Endothelial cell of umbilical vein (primary cell): ENCODE data around the gene HSPBAP1. TPM values are rescaled to one million over a fixed set of nuclear protein-coding genes. Genes with fewer than 3 reads are reported as not detected.

Experiments used
- BruUV-seq: library from RNA; stranded (reverse); fragments of 400-500 nt; replicated peaks from 2 replicates; lab custom pipeline; 2021; lab: Mats Ljungman, UMichigan
- CTCF ChIA-PET: fragments of 300-600, 350-600 bp; sonication (Branson Sonifier 250); formaldehyde crosslinking; loops from one replicate; lab custom pipeline; 2021; ENCODE audit warnings: antibody characterized with exemption, inconsistent platforms; lab: Charles Lee
- POLR2A ChIA-PET: fragments of 300-600, 350-600 bp; sonication (Branson Sonifier 250); formaldehyde crosslinking; loops from one replicate; lab custom pipeline; 2021; ENCODE audit warnings: antibody characterized with exemption, inconsistent platforms; lab: Charles Lee
- DNase-seq: peaks from one replicate; pipeline ENCODE4 v3.0.0-alpha.2; 2011; ENCODE audit warnings: low read depth, low spot score
- FAIRE-seq: peaks from 2 replicates; lab custom pipeline; 2011; peaks lifted over from hg19 to GRCh38; lab: Jason Lieb, UNC
- H2AFZ ChIP-seq: 2 replicates; pipeline ENCODE4 v1.6.0; 2012; ENCODE audit warnings: low read depth, low read length, control low read depth, inconsistent platforms
- H3K27ac ChIP-seq: 2 replicates; pipeline ENCODE4 v1.5.1; 2011; ENCODE audit warnings: low read depth, mild to moderate bottlenecking, control low read depth, low read length, moderate library complexity; ENCODE audit not compliant: insufficient read depth
- H3K27me3 ChIP-seq, 2 experiments: 2 replicates each; pipeline versions ENCODE4 v1.6.0 to v1.6.1; 2011; ENCODE audit warnings: low read length in 2 of 2, mixed read lengths in 1 of 2; ENCODE audit not compliant: control insufficient read depth in 2 of 2, insufficient read depth in 2 of 2
- H3K36me3 ChIP-seq, 2 experiments: 2 replicates in 1 of 2; 3 replicates in 1 of 2; pipeline ENCODE4 v1.5.1; 2011; ENCODE audit warnings: low read length in 2 of 2, mild to moderate bottlenecking in 1 of 2, moderate library complexity in 1 of 2; ENCODE audit not compliant: control insufficient read depth in 2 of 2, insufficient read depth in 2 of 2; ENCODE audit errors: extremely low read depth in 1 of 2
- H3K4me1 ChIP-seq: 3 replicates; pipeline ENCODE4 v1.5.1; 2011; ENCODE audit warnings: mild to moderate bottlenecking, low read length; ENCODE audit not compliant: control insufficient read depth, insufficient read depth; ENCODE audit errors: extremely low read depth
- H3K4me2 ChIP-seq: 2 replicates; pipeline ENCODE4 v1.6.1; 2011; ENCODE audit warnings: low read length, control low read depth, mixed read lengths; ENCODE audit not compliant: insufficient read depth
- H3K4me3 ChIP-seq, 3 experiments: fragments of 200-600 bp in 1 of 3; sonication (generic), shearing (Covaris generic) in 1 of 3; replicated peaks in 1 of 3; 2 replicates each; pipeline ENCODE4 v1.5.1; 2011 to 2016; ENCODE audit warnings: control low read depth in 3 of 3, low read length in 3 of 3, mild to moderate bottlenecking in 2 of 3, inconsistent platforms in 1 of 3, low read depth in 1 of 3, moderate library complexity in 1 of 3; ENCODE audit not compliant: insufficient read depth in 1 of 3
- H3K79me2 ChIP-seq: 2 replicates; pipeline ENCODE4 v1.6.0; 2012; ENCODE audit warnings: low read length, inconsistent platforms; ENCODE audit not compliant: control insufficient read depth, insufficient read depth
- H3K9ac ChIP-seq: replicated peaks from 2 replicates; pipeline ENCODE3; 2011; ENCODE audit warnings: low read length, control low read depth; ENCODE audit not compliant: insufficient read depth; ENCODE audit errors: extremely low read depth
- H3K9me1 ChIP-seq: replicated peaks from 3 replicates; pipeline ENCODE4 v1.6.0; 2011; ENCODE audit warnings: mild to moderate bottlenecking, low read length; ENCODE audit not compliant: control insufficient read depth, insufficient read depth; ENCODE audit errors: extremely low read depth
- H3K9me3 ChIP-seq: replicated peaks from 2 replicates; pipeline ENCODE4 v1.5.1; 2012; ENCODE audit warnings: low read length, inconsistent platforms; ENCODE audit not compliant: control insufficient read depth, insufficient read depth
- H4K20me1 ChIP-seq: replicated peaks from 2 replicates; pipeline ENCODE3; 2011; ENCODE audit warnings: mild to moderate bottlenecking, low read length; ENCODE audit not compliant: control insufficient read depth, insufficient read depth; ENCODE audit errors: extremely low read depth
- CTCF ChIP-seq, 2 donors: IDR thresholded peaks; 1 replicate in 1 of 2; 2 replicates in 1 of 2; pipeline ENCODE4 v1.5.1; 2011; ENCODE audit warnings: low read length in 2 of 2, mild to moderate bottlenecking in 2 of 2, moderate library complexity in 2 of 2, control low read depth in 1 of 2, inconsistent platforms in 1 of 2, low read depth in 1 of 2; ENCODE audit not compliant: insufficient read depth in 1 of 2; ENCODE audit errors: extremely low read depth in 1 of 2
- EZH2 ChIP-seq: IDR thresholded peaks from 2 replicates; pipeline ENCODE4 v1.6.1; 2012; ENCODE audit warnings: borderline replicate concordance, low read depth, mild to moderate bottlenecking, moderate library complexity, low read length, inconsistent platforms; ENCODE audit not compliant: severe bottlenecking
- FOS ChIP-seq: IDR thresholded peaks from 2 replicates; pipeline ENCODE4 v1.6.1; 2011; ENCODE audit warnings: mild to moderate bottlenecking, low read length, moderate library complexity, borderline replicate concordance; ENCODE audit not compliant: insufficient read depth
- GATA2 ChIP-seq: IDR thresholded peaks from 2 replicates; pipeline ENCODE4 v1.7.0; 2011; ENCODE audit warnings: low read depth, mild to moderate bottlenecking, moderate library complexity, mixed read lengths, low read length; ENCODE audit not compliant: insufficient read length, insufficient read depth
- JUN ChIP-seq: IDR thresholded peaks from 2 replicates; pipeline ENCODE4 v1.6.1; 2011; ENCODE audit warnings: borderline replicate concordance, low read depth; ENCODE audit not compliant: insufficient read length, insufficient read depth
- MAX ChIP-seq: IDR thresholded peaks from 2 replicates; pipeline ENCODE4 v1.6.1; 2011; ENCODE audit not compliant: insufficient read depth, insufficient read length
- MYC ChIP-seq: IDR thresholded peaks from one replicate; pipeline ENCODE4 v1.6.1; 2011; ENCODE audit warnings: mild to moderate bottlenecking, low read depth, low read length
- POLR2A ChIP-seq: IDR thresholded peaks from 2 replicates; pipeline ENCODE4 v1.6.1; 2012; ENCODE audit warnings: low read depth, mild to moderate bottlenecking, control low read depth, low read length
- POLR2AphosphoS5 ChIP-seq: IDR thresholded peaks from 2 replicates; pipeline ENCODE4 v1.6.1; 2012; ENCODE audit warnings: low read depth, mild to moderate bottlenecking, control low read depth, low read length, moderate library complexity; ENCODE audit not compliant: insufficient read depth
- dilution Hi-C: fragments of 300-500 bp; cut with MboI; formaldehyde crosslinking; loops from one replicate; pipeline ENCODE4 v1.15.0; 2019; ENCODE audit warnings: low sequenced_read_pairs; ENCODE audit not compliant: extremely low pct_ligation_motif_present
- intact Hi-C: fragments of 100-400 bp; cut with micrococcal nuclease; formaldehyde crosslinking; loops from one replicate; pipeline ENCODE4 v1.10.0; 2022
- polyA plus RNA-seq, 4 experiments: library from polyadenylated mRNA; depleted of rRNA in 3 of 4; stranded (reverse) in 3 of 4; unstranded in 1 of 4; fragments of >200 nt; gene quantifications; 2 replicates each; pipeline versions ENCODE4 v1.2.1 to v1.2.3, GENCODE V29; 2011 to 2012; ENCODE audit warnings: missing spikeins in 1 of 4
- total RNA-seq: library from RNA; stranded (reverse); gene quantifications from 2 replicates; pipeline ENCODE4 v1.2.3, GENCODE V29; 2021

Gene HSPBAP1
- total and polyA plus RNA-seq, 2 donors (not counting 3 experiments of a cell fraction or from before 2014, with no cell fraction given): 5.3 to 10.6 TPM

GRCh38 chr3:122810734-122811133 is 17.1 kb upstream of the HSPBAP1 start:
- Histone ChIP-seq H3K27me3 (no peaks in the 10 kb centered on the region), H3K36me3 (no peaks in the 10 kb centered on the region), H3K4me1 (no peaks in the 10 kb centered on the region), H3K27ac (no peak overlapping the region), H3K4me2 (no peak overlapping the region), H4K20me1 (no peaks in the 10 kb centered on the region), H3K79me2 (no peaks in the 10 kb centered on the region), H3K4me3 (no peak overlapping the region), H2AFZ (no peak overlapping the region), H3K9me3 (no peaks in the 10 kb centered on the region), H3K9ac (no peak overlapping the region), H3K9me1 (no peaks in the 10 kb centered on the region)
- BruUV-seq: no TSS peak
- FAIRE-seq (no peak), DNase-seq (no peak)
- CTCF ChIA-PET: interaction anchor here (1.2 to 1.4 kb wide), 2 partner anchors 56 to 70 kb away, joined by 3 read pairs; no protein-coding TSS in a partner anchor
- dilution Hi-C loops: no loop called here
- TF ChIP-seq EZH2: no peak
- no peak for TF ChIP-seq JUN
- TF ChIP-seq CTCF (IDR thresholded peaks at IDR 0.05; ENCODE audit: extremely low read depth in 1 of 2, insufficient read depth in 1 of 2, low read depth in 1 of 2, low read length in 2 of 2): no peak
- TF ChIP-seq POLR2AphosphoS5: no peak
- TF ChIP-seq GATA2: no peak
- TF ChIP-seq MYC: no peak
- no peak for TF ChIP-seq MAX
- TF ChIP-seq POLR2A: no peak
- no peak for TF ChIP-seq FOS
- intact Hi-C loops: no loop called here
- POLR2A ChIA-PET: no interaction called here
